Measurements from ENCODE around the gene TEKTIP1.

DNA sequence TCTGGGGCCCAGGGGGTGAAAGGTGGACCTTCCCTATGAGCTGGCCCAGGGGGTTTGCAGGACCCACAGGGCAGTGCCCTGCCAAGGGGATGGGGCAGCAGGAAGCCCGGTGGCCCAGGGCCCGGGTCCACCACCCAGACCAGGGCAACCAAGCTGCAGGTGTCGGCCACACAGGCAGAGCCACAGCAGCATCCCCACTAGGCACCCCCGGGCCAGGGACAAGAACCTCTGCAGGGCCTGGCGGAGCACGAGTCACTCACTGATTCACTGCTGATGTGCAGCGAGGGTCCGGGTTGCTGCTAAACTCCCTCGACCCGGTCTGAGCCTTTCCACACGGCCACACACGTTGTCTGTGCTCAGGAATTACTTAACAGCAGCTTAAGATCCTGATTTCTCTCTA, 24.0 kb upstream of the TEKTIP1 start:
- no peak for TF ChIP-seq REST (IDR thresholded peaks at IDR 0.05; ENCODE audit: insufficient read depth in 1 of 2, low read depth in 2 of 2, low read length in 2 of 2)
- no peak for TF ChIP-seq TAF1 (IDR thresholded peaks at IDR 0.05; ENCODE audit: borderline replicate concordance, insufficient read depth, low read length)

Data from PFSK-1 (cell line).